DOHH2 (cell line): ENCODE measurements around the gene PC.

ENCODE experiments used
- H3F3A ChIP-seq: fragments of 200-600 bp; sonication (generic), shearing (Covaris generic); 2 replicates; pipeline ENCODE4 v1.6.0; 2016; ENCODE audit warnings: antibody characterized with exemption, mild to moderate bottlenecking; ENCODE audit not compliant: control insufficient read depth, insufficient read depth
- H3K27ac ChIP-seq: fragments of 200-600 bp; sonication (generic); 2 replicates; pipeline ENCODE4 v1.5.1; 2014; ENCODE audit warnings: low read depth, mild to moderate bottlenecking, low read length, moderate library complexity
- H3K27me3 ChIP-seq: fragments of 200-600 bp; sonication (generic); 2 replicates; pipeline ENCODE4 v1.6.1; 2014; ENCODE audit warnings: mild to moderate bottlenecking, low read length, mixed read lengths; ENCODE audit not compliant: control insufficient read depth
- H3K36me3 ChIP-seq: fragments of 200-600 bp; sonication (generic); 2 replicates; pipeline ENCODE4 v1.6.1; 2014; ENCODE audit warnings: mild to moderate bottlenecking, low read length, moderate library complexity, mixed read lengths; ENCODE audit not compliant: control insufficient read depth
- H3K4me1 ChIP-seq: fragments of 200-600 bp; sonication (generic); 2 replicates; pipeline ENCODE4 v1.6.1; 2014; ENCODE audit warnings: mild to moderate bottlenecking, low read length, mixed read lengths; ENCODE audit not compliant: control insufficient read depth
- H3K4me2 ChIP-seq: fragments of 200-600 bp; sonication (generic); 2 replicates; pipeline ENCODE4 v1.6.0; 2014; ENCODE audit warnings: mild to moderate bottlenecking, low read length, moderate library complexity
- H3K4me3 ChIP-seq: fragments of 200-600 bp; sonication (generic); 2 replicates; pipeline ENCODE4 v1.5.1; 2014; ENCODE audit warnings: mild to moderate bottlenecking, low read length, mixed read lengths
- H3K79me2 ChIP-seq: fragments of 200-600 bp; sonication (generic); 2 replicates; pipeline ENCODE4 v1.6.1; 2014; ENCODE audit warnings: mild to moderate bottlenecking, low read length, mixed read lengths; ENCODE audit not compliant: control insufficient read depth
- H3K9me2 ChIP-seq: fragments of 200-600 bp; sonication (generic); replicated peaks from 2 replicates; pipeline ENCODE4 v1.6.1; 2014; ENCODE audit warnings: mild to moderate bottlenecking, low read length, mixed read lengths; ENCODE audit not compliant: control insufficient read depth
- H3K9me3 ChIP-seq: fragments of 200-600 bp; sonication (generic); 2 replicates; pipeline ENCODE4 v1.6.1; 2014; ENCODE audit warnings: antibody characterized with exemption, low read length, mixed read lengths; ENCODE audit not compliant: control insufficient read depth, insufficient read depth
- H4K20me1 ChIP-seq: fragments of 200-600 bp; sonication (generic); 2 replicates; pipeline ENCODE4 v1.6.0; 2014; ENCODE audit warnings: low read depth, mild to moderate bottlenecking, antibody characterized with exemption, low read length, moderate library complexity; ENCODE audit not compliant: control insufficient read depth, insufficient read depth
- CTCF ChIP-seq: fragments of 200-600 bp; sonication (generic); IDR thresholded peaks from one replicate; pipeline ENCODE4 v1.5.1; 2014; ENCODE audit warnings: antibody characterized with exemption, mild to moderate bottlenecking, low read depth, low read length; ENCODE audit not compliant: poor library complexity, severe bottlenecking
- EZH2phosphoT487 ChIP-seq: fragments of 200-600 bp; sonication (generic); IDR thresholded peaks from 2 replicates; pipeline ENCODE4 v1.6.1; 2017; ENCODE audit warnings: borderline replicate concordance, mild to moderate bottlenecking, antibody characterized with exemption, low read length, moderate library complexity, mixed read lengths

Gene PC

GRCh38 chr11:66906061-66906733 is 52.0 kb downstream of the PC start:
- H3K4me1 ChIP-seq, result no peaks in the 10 kb centered on the region
- no peak overlapping the region for H3K4me2 ChIP-seq
- H4K20me1 ChIP-seq, result no peaks in the 10 kb centered on the region
- H3K79me2 ChIP-seq, result no peaks in the 10 kb centered on the region
- H3K27ac ChIP-seq, result no peak overlapping the region
- no peaks in the 10 kb centered on the region for H3F3A ChIP-seq
- no peak for TF ChIP-seq CTCF
- no peak for TF ChIP-seq EZH2phosphoT487
- no peaks in the 10 kb centered on the region for H3K36me3 ChIP-seq
- H3K9me3 ChIP-seq, result no peaks in the 10 kb centered on the region
- H3K4me3 ChIP-seq, result no peak overlapping the region
- H3K27me3 ChIP-seq, result peaks cover 9% of the 10 kb centered on the region
- no peaks in the 10 kb centered on the region for H3K9me2 ChIP-seq

GRCh38 chr11:66905631-66906030 is 52.6 kb downstream of the PC start:
- Histone ChIP-seq H3K27ac (no peak overlapping the region), H3F3A (no peaks in the 10 kb centered on the region), H3K36me3 (no peaks in the 10 kb centered on the region), H3K27me3 (peaks cover 5% of the 10 kb centered on the region; the same call in 1 of the 2 replicates), H3K4me1 (no peaks in the 10 kb centered on the region), H3K9me2 (no peaks in the 10 kb centered on the region), H3K9me3 (no peaks in the 10 kb centered on the region), H3K4me3 (no peak overlapping the region), H3K79me2 (no peaks in the 10 kb centered on the region), H3K4me2 (no peak overlapping the region), H4K20me1 (no peaks in the 10 kb centered on the region)
- TF ChIP-seq EZH2phosphoT487, result no peak
- TF ChIP-seq CTCF, result no peak

DNA sequence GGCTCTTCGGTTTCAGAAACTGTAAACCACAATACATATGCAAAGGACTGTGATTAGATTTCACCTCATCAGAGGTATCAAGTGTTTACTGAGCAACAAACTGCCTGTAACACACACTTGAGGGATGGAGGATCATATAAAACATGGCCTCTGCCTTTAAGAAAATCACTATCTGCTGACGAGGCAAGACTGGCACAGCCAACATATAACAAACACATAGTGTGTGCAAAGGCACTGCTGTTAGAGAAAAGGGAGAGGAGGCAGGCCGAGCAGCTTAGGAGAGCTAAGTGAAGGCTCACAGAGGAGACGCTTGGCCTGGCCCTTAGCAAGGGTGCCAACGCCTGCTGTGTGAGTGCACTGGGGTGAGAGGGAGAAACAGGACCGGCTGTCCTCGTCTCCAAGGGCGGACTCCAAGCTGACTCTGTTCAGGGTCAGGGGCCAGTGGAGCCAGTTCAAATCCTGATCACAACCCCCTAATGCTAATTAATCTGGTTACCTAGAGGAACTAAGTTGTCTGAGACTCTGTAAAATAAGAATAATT is 53.1 kb downstream of the PC start:
- no peaks in the 10 kb centered on the region for H3K79me2 ChIP-seq
- no peak overlapping the region for H3K27ac ChIP-seq
- H3F3A ChIP-seq, result no peaks in the 10 kb centered on the region

More for the DNA sequence above, 53.1 kb downstream of the PC start:
- Histone ChIP-seq H4K20me1 (no peaks in the 10 kb centered on the region), H3K36me3 (no peaks in the 10 kb centered on the region), H3K4me2 (no peak overlapping the region), H3K9me3 (no peaks in the 10 kb centered on the region), H3K4me3 (no peak overlapping the region), H3K9me2 (no peaks in the 10 kb centered on the region), H3K27me3 (peaks cover 3% of the 10 kb centered on the region; the same call in 1 of the 2 replicates), H3K4me1 (no peaks in the 10 kb centered on the region)
- no peak for TF ChIP-seq EZH2phosphoT487
- no peak for TF ChIP-seq CTCF
